ENCODE measurements around the gene AXIN1.
"Not testable (repeated sequence)": the region's sequence is repeated elsewhere in the genome, so short reads cannot be mapped to it uniquely, and the experiment has no call there.

Gene AXIN1

GRCh38 chr16:331181-331814, 21.2 kb downstream of the AXIN1 start:
- DNase-seq: not testable (repeated sequence)

- no peak for DNase-seq
Observed at GRCh38 chr16:330741-331140, 21.8 kb downstream of the AXIN1 start.

GRCh38 chr16:325375-326145, 27.0 kb downstream of the AXIN1 start:
- DNase-seq: no peak

GRCh38 chr16:324451-325334, 27.8 kb downstream of the AXIN1 start:
- no peak for DNase-seq

- no peak for DNase-seq
Observed at GRCh38 chr16:324201-324450, 28.4 kb downstream of the AXIN1 start.

- no peak for DNase-seq
Observed at GRCh38 chr16:322476-323143, 29.9 kb downstream of the AXIN1 start.

GRCh38 chr16:321532-321931, 31.0 kb downstream of the AXIN1 start:
- DNase-seq: no peak

GRCh38 chr16:320206-320605, 32.3 kb downstream of the AXIN1 start:
- DNase-seq: no peak

GRCh38 chr16:318628-319027, 33.9 kb downstream of the AXIN1 start:
- DNase-seq: no peak

GRCh38 chr16:317583-317982, 34.9 kb downstream of the AXIN1 start:
- no peak for DNase-seq

- DNase-seq: no peak
Observed at GRCh38 chr16:316741-317464, 35.6 kb downstream of the AXIN1 start.

- DNase-seq: peak; percentile 74
Observed at GRCh38 chr16:314795-315299, 37.7 kb downstream of the AXIN1 start.

GRCh38 chr16:314351-314750, 38.2 kb downstream of the AXIN1 start:
- DNase-seq: peak; percentile 30

- DNase-seq: no peak
Observed at GRCh38 chr16:311725-312124, 40.8 kb downstream of the AXIN1 start.

- no peak for DNase-seq
Observed at GRCh38 chr16:309476-309875, 43.0 kb downstream of the AXIN1 start.

GRCh38 chr16:307691-308312, 44.7 kb downstream of the AXIN1 start:
- DNase-seq: no peak

GRCh38 chr16:306911-307370, 45.6 kb downstream of the AXIN1 start:
- DNase-seq: peak; percentile 11

- no peak for DNase-seq
Observed at GRCh38 chr16:305916-306626, 46.5 kb downstream of the AXIN1 start.

GRCh38 chr16:303760-304505, 48.6 kb downstream of the AXIN1 start:
- DNase-seq: no peak

GRCh38 chr16:301950-302349, 50.6 kb downstream of the AXIN1 start:
- no peak for DNase-seq

Measured in NCI-H1092 (cell line).